ENCODE data around the gene BMPR1B. TPM values are rescaled to one million over a fixed set of nuclear protein-coding genes. Genes with fewer than 3 reads are reported as not detected.

BMPR1B gene
- total and polyA plus RNA-seq, 2 of the 8 experiments (the other 6 are each of a cell fraction or from before 2014, with no cell fraction given), result 0.14 to 1.1 TPM

GRCh38 chr4:94936854-94937253, 179.1 kb downstream of the BMPR1B start (continued):
- TF ChIP-seq, protein P1, sequence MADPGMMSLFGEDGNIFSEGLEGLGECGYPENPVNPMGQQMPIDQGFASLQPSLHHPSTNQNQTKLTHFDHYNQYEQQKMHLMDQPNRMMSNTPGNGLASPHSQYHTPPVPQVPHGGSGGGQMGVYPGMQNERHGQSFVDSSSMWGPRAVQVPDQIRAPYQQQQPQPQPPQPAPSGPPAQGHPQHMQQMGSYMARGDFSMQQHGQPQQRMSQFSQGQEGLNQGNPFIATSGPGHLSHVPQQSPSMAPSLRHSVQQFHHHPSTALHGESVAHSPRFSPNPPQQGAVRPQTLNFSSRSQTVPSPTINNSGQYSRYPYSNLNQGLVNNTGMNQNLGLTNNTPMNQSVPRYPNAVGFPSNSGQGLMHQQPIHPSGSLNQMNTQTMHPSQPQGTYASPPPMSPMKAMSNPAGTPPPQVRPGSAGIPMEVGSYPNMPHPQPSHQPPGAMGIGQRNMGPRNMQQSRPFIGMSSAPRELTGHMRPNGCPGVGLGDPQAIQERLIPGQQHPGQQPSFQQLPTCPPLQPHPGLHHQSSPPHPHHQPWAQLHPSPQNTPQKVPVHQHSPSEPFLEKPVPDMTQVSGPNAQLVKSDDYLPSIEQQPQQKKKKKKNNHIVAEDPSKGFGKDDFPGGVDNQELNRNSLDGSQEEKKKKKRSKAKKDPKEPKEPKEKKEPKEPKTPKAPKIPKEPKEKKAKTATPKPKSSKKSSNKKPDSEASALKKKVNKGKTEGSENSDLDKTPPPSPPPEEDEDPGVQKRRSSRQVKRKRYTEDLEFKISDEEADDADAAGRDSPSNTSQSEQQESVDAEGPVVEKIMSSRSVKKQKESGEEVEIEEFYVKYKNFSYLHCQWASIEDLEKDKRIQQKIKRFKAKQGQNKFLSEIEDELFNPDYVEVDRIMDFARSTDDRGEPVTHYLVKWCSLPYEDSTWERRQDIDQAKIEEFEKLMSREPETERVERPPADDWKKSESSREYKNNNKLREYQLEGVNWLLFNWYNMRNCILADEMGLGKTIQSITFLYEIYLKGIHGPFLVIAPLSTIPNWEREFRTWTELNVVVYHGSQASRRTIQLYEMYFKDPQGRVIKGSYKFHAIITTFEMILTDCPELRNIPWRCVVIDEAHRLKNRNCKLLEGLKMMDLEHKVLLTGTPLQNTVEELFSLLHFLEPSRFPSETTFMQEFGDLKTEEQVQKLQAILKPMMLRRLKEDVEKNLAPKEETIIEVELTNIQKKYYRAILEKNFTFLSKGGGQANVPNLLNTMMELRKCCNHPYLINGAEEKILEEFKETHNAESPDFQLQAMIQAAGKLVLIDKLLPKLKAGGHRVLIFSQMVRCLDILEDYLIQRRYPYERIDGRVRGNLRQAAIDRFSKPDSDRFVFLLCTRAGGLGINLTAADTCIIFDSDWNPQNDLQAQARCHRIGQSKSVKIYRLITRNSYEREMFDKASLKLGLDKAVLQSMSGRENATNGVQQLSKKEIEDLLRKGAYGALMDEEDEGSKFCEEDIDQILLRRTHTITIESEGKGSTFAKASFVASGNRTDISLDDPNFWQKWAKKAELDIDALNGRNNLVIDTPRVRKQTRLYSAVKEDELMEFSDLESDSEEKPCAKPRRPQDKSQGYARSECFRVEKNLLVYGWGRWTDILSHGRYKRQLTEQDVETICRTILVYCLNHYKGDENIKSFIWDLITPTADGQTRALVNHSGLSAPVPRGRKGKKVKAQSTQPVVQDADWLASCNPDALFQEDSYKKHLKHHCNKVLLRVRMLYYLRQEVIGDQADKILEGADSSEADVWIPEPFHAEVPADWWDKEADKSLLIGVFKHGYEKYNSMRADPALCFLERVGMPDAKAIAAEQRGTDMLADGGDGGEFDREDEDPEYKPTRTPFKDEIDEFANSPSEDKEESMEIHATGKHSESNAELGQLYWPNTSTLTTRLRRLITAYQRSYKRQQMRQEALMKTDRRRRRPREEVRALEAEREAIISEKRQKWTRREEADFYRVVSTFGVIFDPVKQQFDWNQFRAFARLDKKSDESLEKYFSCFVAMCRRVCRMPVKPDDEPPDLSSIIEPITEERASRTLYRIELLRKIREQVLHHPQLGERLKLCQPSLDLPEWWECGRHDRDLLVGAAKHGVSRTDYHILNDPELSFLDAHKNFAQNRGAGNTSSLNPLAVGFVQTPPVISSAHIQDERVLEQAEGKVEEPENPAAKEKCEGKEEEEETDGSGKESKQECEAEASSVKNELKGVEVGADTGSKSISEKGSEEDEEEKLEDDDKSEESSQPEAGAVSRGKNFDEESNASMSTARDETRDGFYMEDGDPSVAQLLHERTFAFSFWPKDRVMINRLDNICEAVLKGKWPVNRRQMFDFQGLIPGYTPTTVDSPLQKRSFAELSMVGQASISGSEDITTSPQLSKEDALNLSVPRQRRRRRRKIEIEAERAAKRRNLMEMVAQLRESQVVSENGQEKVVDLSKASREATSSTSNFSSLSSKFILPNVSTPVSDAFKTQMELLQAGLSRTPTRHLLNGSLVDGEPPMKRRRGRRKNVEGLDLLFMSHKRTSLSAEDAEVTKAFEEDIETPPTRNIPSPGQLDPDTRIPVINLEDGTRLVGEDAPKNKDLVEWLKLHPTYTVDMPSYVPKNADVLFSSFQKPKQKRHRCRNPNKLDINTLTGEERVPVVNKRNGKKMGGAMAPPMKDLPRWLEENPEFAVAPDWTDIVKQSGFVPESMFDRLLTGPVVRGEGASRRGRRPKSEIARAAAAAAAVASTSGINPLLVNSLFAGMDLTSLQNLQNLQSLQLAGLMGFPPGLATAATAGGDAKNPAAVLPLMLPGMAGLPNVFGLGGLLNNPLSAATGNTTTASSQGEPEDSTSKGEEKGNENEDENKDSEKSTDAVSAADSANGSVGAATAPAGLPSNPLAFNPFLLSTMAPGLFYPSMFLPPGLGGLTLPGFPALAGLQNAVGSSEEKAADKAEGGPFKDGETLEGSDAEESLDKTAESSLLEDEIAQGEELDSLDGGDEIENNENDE (IDR thresholded peaks at IDR 0.05; ENCODE audit: insufficient replicate concordance, low read length), result no peak
- TF ChIP-seq RFX5 (IDR thresholded peaks at IDR 0.05; ENCODE audit: borderline replicate concordance, low read depth, low read length), result no peak
- no peak for TF ChIP-seq SP4 (IDR thresholded peaks at IDR 0.05; ENCODE audit: low read length)
- TF ChIP-seq YY1 (IDR thresholded peaks at IDR 0.05; ENCODE audit: low read depth, low read length), result no peak
- no peak for TF ChIP-seq SUZ12 (IDR thresholded peaks at IDR 0.05; ENCODE audit: low read length)
- TF ChIP-seq CBX5 (IDR thresholded peaks at IDR 0.05; ENCODE audit: low read depth, low read length), result no peak
- TF ChIP-seq EP300 (IDR thresholded peaks at IDR 0.05; ENCODE audit: borderline replicate concordance in 1 of 2, low read depth in 2 of 2, low read length in 2 of 2), result no peak
- no peak for TF ChIP-seq TAF7 (optimal IDR thresholded peaks at IDR 0.05; ENCODE audit: borderline replicate concordance, low read depth, low read length)
- TF ChIP-seq FOSL1 (IDR thresholded peaks at IDR 0.05; ENCODE audit: insufficient read depth, low read depth, low read length), result no peak
- no peak for TF ChIP-seq SRF (IDR thresholded peaks at IDR 0.05; ENCODE audit: low read depth, low read length)

Measured in H1 (cell line).